PC-9 (cell line): ENCODE measurements around the gene TGIF1.

Source experiments
- CTCF ChIP-seq: fragments of 200-600 bp; sonication (generic); conservative IDR thresholded peaks from 2 replicates; pipeline ENCODE4 v1.6.1; 2017; ENCODE audit warnings: mixed run types, antibody characterized with exemption, mild to moderate bottlenecking, moderate library complexity
- EZH2 ChIP-seq: fragments of 200-600 bp; sonication (generic); IDR thresholded peaks from 2 replicates; pipeline ENCODE4 v1.8.0; 2017; ENCODE audit warnings: antibody characterized with exemption, low read depth

GRCh38 chr18:3480827-3481573 lies 31.0 kb downstream of the TGIF1 start:
- TF ChIP-seq CTCF, result no peak
- no peak for TF ChIP-seq EZH2
